Neutrophil (primary cell): ENCODE data around the gene WWP2.

Experiments used
- H3K27ac ChIP-seq: fragments of 200-600 bp; sonication (generic); 2 replicates; pipeline ENCODE4 v1.5.1; 2016; ENCODE audit warnings: mild to moderate bottlenecking, moderate library complexity
- H3K27me3 ChIP-seq: fragments of 200-600 bp; sonication (generic); 2 replicates; pipeline ENCODE4 v1.6.0; 2016; ENCODE audit warnings: mild to moderate bottlenecking
- H3K36me3 ChIP-seq: fragments of 200-600 bp; sonication (generic); 2 replicates; pipeline ENCODE4 v1.5.1; 2017
- H3K4me1 ChIP-seq, 2 experiments: fragments of 200-600 bp in 1 of 2; sonication (generic) in 1 of 2; 1 replicate in 1 of 2; 2 replicates in 1 of 2; pipeline versions ENCODE4 v1.5.1 to v1.6.1; 2013 to 2016; ENCODE audit warnings: low read depth in 1 of 2, low read length in 1 of 2, mild to moderate bottlenecking in 1 of 2, moderate library complexity in 1 of 2; ENCODE audit not compliant: control insufficient read depth in 1 of 2, insufficient read depth in 1 of 2
- H3K4me3 ChIP-seq, 2 experiments: fragments of 200-600 bp in 1 of 2; sonication (generic) in 1 of 2; 1 replicate in 1 of 2; 2 replicates in 1 of 2; pipeline ENCODE4 v1.5.1; 2013 to 2016; ENCODE audit warnings: low read depth in 1 of 2, low read length in 1 of 2, mild to moderate bottlenecking in 1 of 2, moderate library complexity in 1 of 2
- H3K9me3 ChIP-seq: fragments of 200-600 bp; sonication (generic); 2 replicates; pipeline ENCODE4 v1.5.1; 2016
- CTCF ChIP-seq: fragments of 200-600 bp; sonication (generic); IDR thresholded peaks from 2 replicates; pipeline ENCODE4 v1.5.1; 2016; ENCODE audit warnings: antibody characterized with exemption

Gene WWP2

GRCh38 chr16:69872888-69873287 lies 110.8 kb downstream of the WWP2 start:
- Histone ChIP-seq H3K9me3 (no peaks in the 10 kb centered on the region), H3K27me3 (no peaks in the 10 kb centered on the region), H3K4me3 (no peak overlapping the region), H3K27ac (no peak overlapping the region), H3K4me1 (no peaks in the 10 kb centered on the region), H3K36me3 (peaks cover 74% of the 10 kb centered on the region)
- no peak for TF ChIP-seq CTCF

DNA sequence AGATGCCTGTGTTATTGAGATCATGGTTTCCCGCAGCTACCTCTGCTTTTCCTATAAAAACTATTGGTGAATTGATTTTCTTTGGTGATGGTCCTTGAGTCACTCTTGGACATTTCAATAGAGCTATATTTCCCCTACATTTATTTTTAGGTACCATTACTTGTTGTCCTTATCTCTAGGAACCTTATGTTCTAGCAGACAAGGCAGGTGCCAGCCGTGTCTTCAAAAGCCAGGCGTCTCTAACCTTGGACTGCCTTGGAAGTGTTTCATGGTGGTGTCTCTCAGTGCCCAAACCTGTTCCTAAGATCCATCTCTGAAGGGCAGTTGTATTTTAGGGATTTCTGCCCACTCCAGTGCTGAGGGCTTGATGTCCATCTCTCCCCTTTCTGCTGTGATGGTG lies 111.7 kb downstream of the WWP2 start:
- Histone ChIP-seq H3K4me1 (no peaks in the 10 kb centered on the region), H3K9me3 (no peaks in the 10 kb centered on the region), H3K4me3 (no peak overlapping the region), H3K27me3 (no peaks in the 10 kb centered on the region), H3K36me3 (peaks cover 80% of the 10 kb centered on the region), H3K27ac (no peak overlapping the region)
- TF ChIP-seq CTCF = no peak

DNA sequence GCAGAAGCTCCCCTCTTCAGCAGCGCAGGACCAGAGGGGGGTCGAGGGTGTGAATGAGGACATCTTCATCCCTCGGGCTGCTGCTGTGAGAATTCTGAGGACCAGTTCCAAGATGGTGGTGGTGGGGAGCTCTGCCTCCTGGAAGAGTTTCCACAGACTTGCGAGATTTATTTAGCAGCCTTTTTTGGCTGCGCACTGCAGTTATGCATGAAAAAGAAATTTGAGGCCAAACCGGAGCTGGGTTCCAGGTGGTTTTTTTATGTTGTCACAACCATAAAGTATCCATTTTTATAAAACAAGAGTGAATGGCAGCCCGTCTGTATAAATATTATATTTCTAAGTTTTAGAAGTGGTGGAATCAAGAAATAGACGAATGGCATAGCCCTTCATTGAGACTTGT lies 112.1 kb downstream of the WWP2 start:
- TF ChIP-seq CTCF = no peak
- Histone ChIP-seq H3K27me3 (no peaks in the 10 kb centered on the region), H3K27ac (no peak overlapping the region), H3K4me1 (no peaks in the 10 kb centered on the region), H3K4me3 (no peak overlapping the region), H3K36me3 (peaks cover 80% of the 10 kb centered on the region), H3K9me3 (no peaks in the 10 kb centered on the region)

DNA sequence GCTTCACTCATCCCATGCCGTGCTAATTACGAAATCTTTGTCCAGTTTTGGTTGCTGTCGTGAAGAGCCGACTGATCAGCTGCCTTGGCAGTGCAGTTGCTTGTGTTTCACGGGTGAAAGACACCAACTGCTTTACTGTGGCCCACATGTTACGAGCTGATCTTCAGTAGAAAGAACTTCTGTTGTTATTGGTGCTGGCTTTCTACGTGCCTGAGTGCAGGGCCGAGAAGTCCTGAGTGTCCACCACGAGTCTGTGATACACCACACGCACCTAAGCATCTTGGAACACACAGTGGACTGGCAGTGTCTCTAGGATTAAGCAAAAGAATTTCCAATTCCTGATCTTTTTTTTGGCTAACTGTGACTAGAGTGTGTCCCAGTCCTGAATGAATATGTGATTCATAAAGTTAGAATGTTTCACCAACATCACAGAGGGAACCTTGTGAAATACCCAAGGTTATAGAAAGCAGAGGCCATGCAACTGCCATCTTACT lies 118.6 kb downstream of the WWP2 start:
- no peak for TF ChIP-seq CTCF
- Histone ChIP-seq H3K4me3 (no peak overlapping the region), H3K27ac (no peak overlapping the region), H3K36me3 (peaks cover 46% of the 10 kb centered on the region), H3K27me3 (no peaks in the 10 kb centered on the region), H3K9me3 (no peaks in the 10 kb centered on the region), H3K4me1 (no peaks in the 10 kb centered on the region)

DNA sequence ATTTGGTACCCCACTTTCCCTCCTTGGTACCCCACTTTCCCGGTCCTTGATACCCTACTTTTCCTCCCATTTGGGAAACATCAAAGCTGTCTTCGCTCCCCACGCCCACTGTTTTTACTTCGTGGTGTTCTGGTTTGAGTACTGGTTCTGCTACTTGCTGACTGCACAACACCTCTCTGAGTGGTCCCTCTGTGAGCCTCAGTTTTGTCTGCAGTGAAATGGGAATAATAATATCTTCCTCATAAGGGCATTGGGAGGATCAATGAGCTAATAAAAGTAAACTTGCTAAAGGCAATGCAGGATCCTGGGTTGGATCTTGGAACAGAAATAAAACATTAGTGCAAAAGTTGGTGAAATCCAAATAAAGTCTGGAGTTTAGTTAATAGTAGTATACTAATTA lies 119.0 kb downstream of the WWP2 start:
- no peaks in the 10 kb centered on the region for H3K27me3 ChIP-seq
- no peaks in the 10 kb centered on the region for H3K4me1 ChIP-seq
- TF ChIP-seq CTCF = no peak
- peaks cover 47% of the 10 kb centered on the region for H3K36me3 ChIP-seq
- no peaks in the 10 kb centered on the region for H3K9me3 ChIP-seq
- H3K4me3 ChIP-seq = no peak overlapping the region
- H3K27ac ChIP-seq = no peak overlapping the region

DNA sequence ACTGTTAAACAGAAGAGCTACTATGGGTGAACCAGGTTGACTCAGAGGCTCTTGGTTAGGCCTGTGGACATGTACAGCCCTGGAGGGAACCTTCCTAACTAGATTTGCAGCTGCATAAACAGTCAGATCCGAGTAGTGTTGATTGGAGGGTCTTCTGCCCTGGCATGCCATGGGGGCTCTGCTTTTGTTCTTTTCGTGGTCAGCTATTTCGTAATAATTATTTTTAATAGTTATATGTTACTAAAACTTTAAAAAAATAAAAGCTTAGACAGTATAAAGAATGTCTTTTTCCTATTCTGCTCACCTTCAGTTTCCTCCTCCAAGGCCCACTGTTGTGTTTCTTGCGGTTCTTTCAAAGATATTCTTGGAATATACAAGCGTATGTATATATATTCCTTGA lies 121.6 kb downstream of the WWP2 start:
- peaks cover 42% of the 10 kb centered on the region for H3K36me3 ChIP-seq
- H3K27ac ChIP-seq = no peak overlapping the region
- no peak for TF ChIP-seq CTCF
- no peaks in the 10 kb centered on the region for H3K4me1 ChIP-seq
- no peak overlapping the region for H3K4me3 ChIP-seq
- H3K9me3 ChIP-seq = no peaks in the 10 kb centered on the region
- no peaks in the 10 kb centered on the region for H3K27me3 ChIP-seq
